AG08395 (cell line): ENCODE results near the gene GNB1L.
A peak's percentile ranks its signal among the peaks of the same experiment; 100 is the strongest.

ENCODE experiments used
- DNase-seq: peaks from one replicate; pipeline ENCODE4 v3.0.0; 2012; ENCODE audit warnings: mixed read lengths, low spot score

GNB1L gene

GRCh38 chr22:19822301-19823117 lies 32.2 kb downstream of the GNB1L start:
- DNase-seq, result no peak

- no peak for DNase-seq
Measured at GRCh38 chr22:19821523-19822300, 33.0 kb downstream of the GNB1L start.

- no peak for DNase-seq
Measured at GRCh38 chr22:19820880-19821522, 33.7 kb downstream of the GNB1L start.

- no peak for DNase-seq
Measured at GRCh38 chr22:19819911-19820879, 34.5 kb downstream of the GNB1L start.

- DNase-seq, result no peak
Measured at GRCh38 chr22:19819208-19819910, 35.3 kb downstream of the GNB1L start.

GRCh38 chr22:19818324-19819207 lies 36.1 kb downstream of the GNB1L start:
- no peak for DNase-seq

- DNase-seq, result no peak
Measured at GRCh38 chr22:19816372-19817119, 38.1 kb downstream of the GNB1L start.

GRCh38 chr22:19815823-19816290 lies 38.8 kb downstream of the GNB1L start:
- no peak for DNase-seq

GRCh38 chr22:19815093-19815822 lies 39.4 kb downstream of the GNB1L start:
- no peak for DNase-seq

GRCh38 chr22:19814428-19814827 lies 40.2 kb downstream of the GNB1L start:
- DNase-seq, result no peak

GRCh38 chr22:19812910-19813309 lies 41.8 kb downstream of the GNB1L start:
- no peak for DNase-seq

GRCh38 chr22:19811811-19812771 lies 42.6 kb downstream of the GNB1L start:
- no peak for DNase-seq

- no peak for DNase-seq
Measured at GRCh38 chr22:19811211-19811621, 43.5 kb downstream of the GNB1L start.

- peak; percentile 84 for DNase-seq
Measured at GRCh38 chr22:19810381-19811201, 44.1 kb downstream of the GNB1L start.

- DNase-seq, result no peak
Measured at GRCh38 chr22:19809741-19810140, 44.9 kb downstream of the GNB1L start.

GRCh38 chr22:19808873-19809478 lies 45.7 kb downstream of the GNB1L start:
- no peak for DNase-seq
